MM.1S (cell line): ENCODE measurements around the gene KPNB1.

ENCODE experiments used
- DNase-seq: peaks from one replicate; pipeline ENCODE4 v3.0.0-alpha.2; 2015
- H2AFZ ChIP-seq: fragments of 300-600 bp; sonication (generic); 2 replicates; pipeline ENCODE4 v1.6.0; 2016; ENCODE audit warnings: antibody characterized with exemption, low read length
- H3F3A ChIP-seq: fragments of 300-600 bp; sonication (generic); 2 replicates; pipeline ENCODE4 v1.6.1; 2016; ENCODE audit warnings: mild to moderate bottlenecking, antibody characterized with exemption, low read length, moderate library complexity, mixed read lengths; ENCODE audit not compliant: insufficient read depth
- H3K27ac ChIP-seq: fragments of 300-600 bp; sonication (generic); 2 replicates; pipeline ENCODE4 v1.5.1; 2016; ENCODE audit warnings: mild to moderate bottlenecking, low read length
- H3K27me3 ChIP-seq: fragments of 300-600 bp; sonication (generic); replicated peaks from 2 replicates; pipeline ENCODE4 v1.6.0; 2016; ENCODE audit warnings: low read length; ENCODE audit not compliant: insufficient read depth
- H3K36me3 ChIP-seq: fragments of 300-600 bp; sonication (generic); replicated peaks from 2 replicates; pipeline ENCODE4 v1.6.1; 2016; ENCODE audit warnings: mild to moderate bottlenecking, low read length, mixed read lengths; ENCODE audit not compliant: insufficient read depth
- H3K4me1 ChIP-seq: fragments of 300-600 bp; sonication (generic); 2 replicates; pipeline ENCODE4 v1.6.1; 2016; ENCODE audit warnings: low read length, mixed read lengths
- H3K4me2 ChIP-seq: fragments of 300-600 bp; sonication (generic); 2 replicates; pipeline ENCODE4 v1.6.0; 2016; ENCODE audit warnings: low read depth, low read length
- H3K4me3 ChIP-seq: fragments of 300-600 bp; sonication (generic); 2 replicates; pipeline ENCODE4 v1.5.1; 2016; ENCODE audit warnings: low read length, mixed read lengths
- H3K79me2 ChIP-seq: fragments of 300-600 bp; sonication (generic); 2 replicates; pipeline ENCODE4 v1.6.1; 2016; ENCODE audit warnings: mixed run types, low read length, mixed read lengths
- H3K9ac ChIP-seq: fragments of 300-600 bp; sonication (generic); 2 replicates; pipeline ENCODE4 v1.6.1; 2016; ENCODE audit warnings: low read length, mixed read lengths
- H3K9me2 ChIP-seq: fragments of 300-600 bp; sonication (generic); replicated peaks from 2 replicates; pipeline ENCODE4 v1.6.1; 2016; ENCODE audit warnings: mild to moderate bottlenecking, low read length, mixed read lengths; ENCODE audit not compliant: insufficient read depth
- H3K9me3 ChIP-seq: fragments of 300-600 bp; sonication (generic); replicated peaks from 2 replicates; pipeline ENCODE4 v1.6.1; 2016; ENCODE audit warnings: mild to moderate bottlenecking, low read length, mixed read lengths; ENCODE audit not compliant: insufficient read depth
- H4K20me1 ChIP-seq: fragments of 300-600 bp; sonication (generic); 2 replicates; pipeline ENCODE4 v1.6.1; 2016; ENCODE audit warnings: mild to moderate bottlenecking, low read length, moderate library complexity, mixed read lengths; ENCODE audit not compliant: insufficient read depth
- CTCF ChIP-seq: fragments of 300-600 bp; sonication (generic); IDR thresholded peaks from 2 replicates; pipeline ENCODE4 v1.5.1; 2016; ENCODE audit warnings: antibody characterized with exemption, low read length, mixed read lengths
- EZH2 ChIP-seq: fragments of 300-600 bp; sonication (generic); optimal IDR thresholded peaks from 2 replicates; pipeline ENCODE3; 2017; ENCODE audit warnings: low read depth, mild to moderate bottlenecking, antibody characterized with exemption, low read length, mixed read lengths
- EZH2phosphoT487 ChIP-seq: fragments of 300-600 bp; sonication (generic); IDR thresholded peaks from 2 replicates; pipeline ENCODE4 v1.6.1; 2018; ENCODE audit warnings: antibody characterized with exemption, low read length

KPNB1 gene

GRCh38 chr17:47632991-47633390 lies 16.7 kb upstream of the KPNB1 start:
- Histone ChIP-seq H3K9ac (no peak overlapping the region), H3K9me2 (no peaks in the 10 kb centered on the region), H3F3A (no peaks in the 10 kb centered on the region), H3K36me3 (no peaks in the 10 kb centered on the region), H2AFZ (no peak overlapping the region), H3K27me3 (no peaks in the 10 kb centered on the region), H3K4me3 (no peak overlapping the region), H4K20me1 (no peaks in the 10 kb centered on the region), H3K79me2 (no peaks in the 10 kb centered on the region), H3K4me1 (no peaks in the 10 kb centered on the region), H3K4me2 (no peak overlapping the region), H3K9me3 (no peaks in the 10 kb centered on the region), H3K27ac (no peak overlapping the region)
- DNase-seq, result no peak
- TF ChIP-seq EZH2 (no peak), EZH2phosphoT487 (no peak), CTCF (no peak)

- TF ChIP-seq CTCF (no peak), EZH2phosphoT487 (no peak), EZH2 (no peak)
- Histone ChIP-seq H3K27ac (no peak overlapping the region), H2AFZ (no peak overlapping the region), H3K4me2 (no peak overlapping the region), H3K9ac (no peak overlapping the region), H3K27me3 (no peaks in the 10 kb centered on the region), H3K4me1 (no peaks in the 10 kb centered on the region), H4K20me1 (no peaks in the 10 kb centered on the region), H3K4me3 (no peak overlapping the region), H3F3A (no peaks in the 10 kb centered on the region), H3K9me3 (no peaks in the 10 kb centered on the region), H3K9me2 (no peaks in the 10 kb centered on the region), H3K79me2 (no peaks in the 10 kb centered on the region), H3K36me3 (no peaks in the 10 kb centered on the region)
- no peak for DNase-seq
Measured at GRCh38 chr17:47633996-47634395, 15.7 kb upstream of the KPNB1 start.

GRCh38 chr17:47634870-47635269 lies 14.8 kb upstream of the KPNB1 start:
- H3K4me2 ChIP-seq, result no peak overlapping the region
- H3K27ac ChIP-seq, result no peak overlapping the region
- H3K4me1 ChIP-seq, result no peaks in the 10 kb centered on the region
- no peak for DNase-seq
- no peak overlapping the region for H3K9ac ChIP-seq
- H3K27me3 ChIP-seq, result no peaks in the 10 kb centered on the region
- no peaks in the 10 kb centered on the region for H3K9me3 ChIP-seq
- H2AFZ ChIP-seq, result no peak overlapping the region
- no peaks in the 10 kb centered on the region for H3K9me2 ChIP-seq
- H4K20me1 ChIP-seq, result no peaks in the 10 kb centered on the region
- no peak for TF ChIP-seq EZH2phosphoT487
- TF ChIP-seq CTCF, result no peak
- no peak for TF ChIP-seq EZH2
- no peaks in the 10 kb centered on the region for H3K36me3 ChIP-seq
- no peak overlapping the region for H3K4me3 ChIP-seq
- no peaks in the 10 kb centered on the region for H3F3A ChIP-seq
- H3K79me2 ChIP-seq, result no peaks in the 10 kb centered on the region
